Fibroblast of upper back skin (primary cell): ENCODE data around the gene KRTAP12-4.

Experiments
- DNase-seq: peaks from one replicate; pipeline ENCODE4 v3.0.0-alpha.2; 2013

KRTAP12-4 gene

DNA sequence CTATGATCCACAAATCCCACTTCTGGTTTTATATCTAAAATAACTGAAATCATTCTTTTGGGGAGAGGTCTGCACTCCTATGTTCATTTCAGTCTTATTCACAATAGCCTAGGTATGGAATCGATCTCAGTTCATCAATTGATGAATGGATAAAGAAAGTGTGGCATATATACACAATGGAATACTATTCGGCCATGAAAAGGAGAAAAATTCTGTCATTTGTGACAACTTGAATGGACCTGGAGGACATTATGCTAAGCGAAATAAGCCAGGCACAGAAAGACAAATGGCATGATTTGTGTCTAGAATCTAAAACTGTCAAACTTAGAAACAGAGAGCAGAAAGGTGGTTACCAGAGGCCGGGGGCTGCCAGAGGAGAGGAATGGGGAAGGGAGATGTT is 48.0 kb downstream of the KRTAP12-4 start:
- no peak for DNase-seq
